NCI-H2196 (cell line): ENCODE results near the gene GFRA3.
"Not testable (repeated sequence)": the region's sequence is repeated elsewhere in the genome, so short reads cannot be mapped to it uniquely, and the experiment has no call there.

ENCODE experiments used
- DNase-seq: peaks from one replicate; lab custom pipeline; 2025; ENCODE audit not compliant: unreplicated experiment; lab: John Stamatoyannopoulos, UW

Gene GFRA3

DNA sequence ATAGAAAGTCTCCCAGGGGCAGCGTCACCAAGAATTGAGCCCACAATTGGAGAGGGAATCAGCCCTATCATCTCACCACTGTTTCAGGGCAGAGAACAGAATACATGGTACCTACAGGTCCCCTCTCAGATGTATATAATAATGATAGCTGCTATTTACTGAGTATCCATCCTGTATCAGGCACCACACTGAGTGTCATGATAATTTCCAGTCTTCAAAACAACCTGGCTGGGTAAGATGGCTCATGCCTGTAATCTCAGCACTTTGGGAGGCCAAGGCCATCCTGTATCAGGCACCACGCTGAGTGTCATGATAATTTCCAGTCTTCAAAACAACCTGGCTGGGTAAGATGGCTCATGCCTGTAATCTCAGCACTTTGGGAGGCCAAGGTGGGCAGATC lies 26.6 kb downstream of the GFRA3 start:
- not testable (repeated sequence) for DNase-seq

DNA sequence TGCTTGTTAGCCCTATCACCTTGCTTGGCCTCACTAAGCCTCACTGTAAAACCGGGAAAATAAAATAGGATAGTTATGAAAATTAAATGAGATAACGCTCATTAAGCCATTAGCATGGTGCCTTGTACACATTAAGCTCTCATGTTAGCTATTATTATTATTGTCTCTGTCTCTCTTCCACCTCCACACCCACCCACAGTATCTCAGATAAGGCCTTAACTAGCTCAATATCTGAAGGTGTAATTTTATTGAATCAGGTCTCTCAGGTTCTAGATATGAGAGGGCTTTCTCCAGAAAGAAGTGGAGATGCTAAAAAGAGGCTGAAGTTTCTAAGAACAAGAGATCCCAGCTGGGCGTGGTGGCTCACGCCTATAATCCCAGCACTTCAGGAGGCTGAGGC lies 27.6 kb downstream of the GFRA3 start:
- DNase-seq, result no peak

DNA sequence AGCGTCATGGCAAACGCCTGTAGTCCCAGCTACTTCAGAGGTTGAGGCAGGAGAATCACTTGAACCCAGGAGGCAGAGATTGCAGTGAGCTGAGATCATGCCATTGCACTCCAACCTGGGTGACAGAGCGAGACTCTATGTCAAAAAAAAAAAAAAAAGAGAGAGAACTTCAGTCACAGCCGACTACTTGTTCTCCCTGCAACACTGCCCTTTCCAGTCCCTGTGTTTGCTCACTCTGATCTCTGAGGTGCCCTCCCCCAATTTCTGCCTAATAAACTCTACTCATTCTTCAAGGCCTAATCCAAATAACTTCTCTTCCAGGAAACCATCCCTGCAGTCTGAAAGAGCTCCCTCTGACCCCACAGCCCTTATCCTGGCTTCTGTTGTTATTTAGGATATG lies 28.1 kb downstream of the GFRA3 start:
- no peak for DNase-seq

DNA sequence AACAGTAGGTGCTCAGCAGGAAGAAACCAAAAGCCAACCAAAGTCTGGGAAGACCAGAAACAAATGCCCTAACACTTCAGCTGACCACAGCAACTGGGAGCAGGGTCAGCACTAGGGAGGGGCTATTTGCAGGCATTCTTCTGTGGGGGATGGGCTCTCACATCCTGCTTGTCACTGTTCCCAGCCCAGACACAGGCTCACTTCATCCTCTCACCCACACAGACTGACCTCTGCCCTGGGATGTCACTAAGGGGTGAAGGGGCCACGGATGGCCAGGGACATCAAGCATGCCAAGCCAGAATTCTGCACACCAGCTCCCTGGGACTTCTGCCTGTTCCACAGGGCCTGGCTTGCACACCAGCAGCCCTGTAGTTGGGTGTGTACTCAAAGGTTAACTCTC lies 28.7 kb downstream of the GFRA3 start:
- DNase-seq, result no peak

DNA sequence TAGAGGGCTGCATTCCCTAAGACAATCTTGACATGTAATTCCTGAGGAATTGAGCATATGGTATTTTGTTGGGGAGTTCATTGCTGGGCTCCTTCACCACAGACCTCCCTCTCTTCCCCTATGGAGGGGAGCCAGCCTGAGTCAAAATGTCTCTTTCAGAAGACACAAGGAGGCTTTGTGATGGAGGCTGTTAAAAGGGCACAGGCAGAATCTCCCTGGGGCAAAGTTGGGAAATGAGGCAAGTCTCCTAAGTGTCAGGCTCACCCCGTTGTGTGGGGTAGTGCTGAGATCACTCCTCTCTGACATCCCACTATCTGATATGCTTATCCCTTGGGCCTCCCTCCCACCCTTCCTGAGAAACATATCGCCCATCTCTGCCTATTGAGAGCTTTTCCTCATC lies 30.6 kb downstream of the GFRA3 start:
- DNase-seq, result no peak

DNA sequence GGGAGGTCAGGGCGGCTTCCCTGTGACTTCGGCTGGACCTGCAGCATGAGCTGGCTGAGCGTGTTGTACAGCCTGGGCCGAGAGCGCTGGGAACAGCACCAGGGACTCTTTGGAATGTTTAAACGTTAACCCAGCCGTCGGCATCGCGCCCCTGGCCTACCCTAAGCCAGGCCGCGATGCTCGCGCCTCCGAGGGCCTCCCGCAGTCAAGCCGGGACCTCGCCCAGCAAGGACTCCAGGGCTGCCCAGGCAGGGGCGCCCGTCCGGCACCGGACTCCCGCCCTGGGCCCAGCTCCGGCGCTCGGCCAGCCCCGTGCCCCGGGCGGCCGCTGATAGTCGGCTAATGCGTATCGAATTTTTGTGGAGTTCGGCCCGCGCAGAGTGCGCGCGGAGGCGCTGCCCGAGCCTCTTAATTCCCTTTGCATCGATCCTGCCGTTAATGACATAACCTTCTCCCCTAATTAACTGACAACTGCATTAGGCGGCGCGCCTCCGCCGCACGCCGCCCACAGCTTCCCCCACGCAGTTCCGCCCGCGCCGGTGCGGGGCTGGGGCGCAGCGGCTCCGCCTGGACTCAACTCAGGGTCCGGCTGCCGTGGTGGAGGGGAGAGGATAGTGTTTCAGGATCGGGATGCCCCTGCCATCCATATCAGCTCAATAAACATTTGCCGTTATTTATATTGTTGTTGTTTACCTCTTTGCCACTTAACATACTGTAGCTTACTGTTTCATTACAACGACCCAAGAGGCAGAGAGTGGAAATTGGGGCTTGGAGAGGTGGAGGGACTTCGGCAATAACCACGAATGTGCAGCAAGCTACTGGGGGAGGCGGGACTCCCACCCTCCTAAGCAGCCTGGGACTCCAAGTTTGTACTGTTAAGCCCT lies 32.5 kb downstream of the GFRA3 start:
- no peak for DNase-seq

DNA sequence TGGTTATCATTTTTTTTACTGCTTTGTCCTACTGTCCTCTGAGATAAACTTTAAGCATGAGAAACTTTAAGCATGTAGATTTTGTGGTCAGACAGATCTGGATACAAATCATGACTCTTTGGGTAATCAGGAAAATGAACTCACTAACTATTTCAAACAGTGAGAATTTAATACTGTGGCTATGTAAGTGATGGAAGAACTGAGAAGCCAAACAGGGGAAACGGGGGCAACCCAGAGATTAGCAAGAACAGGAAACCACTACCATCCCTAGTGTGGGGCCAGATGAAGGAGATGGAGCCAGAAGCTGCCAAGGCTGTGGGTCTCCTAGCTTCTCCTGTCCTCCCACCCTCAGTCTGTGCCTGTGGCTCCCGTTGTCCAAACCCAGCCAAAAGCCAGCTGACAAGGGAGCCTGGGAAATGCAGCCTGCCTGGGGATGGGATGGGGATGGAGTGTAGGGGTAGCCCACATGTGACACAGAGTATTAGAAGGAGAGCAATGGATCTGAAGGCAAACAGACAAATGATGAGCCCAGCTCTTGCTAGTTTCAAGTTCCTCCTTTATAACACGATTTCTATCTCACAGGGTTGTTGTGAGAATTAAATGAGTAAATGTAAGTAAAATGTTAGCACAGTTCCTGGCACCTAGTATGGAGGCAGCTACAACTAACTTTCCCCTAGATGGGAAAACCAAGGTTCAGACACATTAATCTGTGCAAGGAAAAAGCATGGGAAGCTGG lies 33.6 kb downstream of the GFRA3 start:
- no peak for DNase-seq

DNA sequence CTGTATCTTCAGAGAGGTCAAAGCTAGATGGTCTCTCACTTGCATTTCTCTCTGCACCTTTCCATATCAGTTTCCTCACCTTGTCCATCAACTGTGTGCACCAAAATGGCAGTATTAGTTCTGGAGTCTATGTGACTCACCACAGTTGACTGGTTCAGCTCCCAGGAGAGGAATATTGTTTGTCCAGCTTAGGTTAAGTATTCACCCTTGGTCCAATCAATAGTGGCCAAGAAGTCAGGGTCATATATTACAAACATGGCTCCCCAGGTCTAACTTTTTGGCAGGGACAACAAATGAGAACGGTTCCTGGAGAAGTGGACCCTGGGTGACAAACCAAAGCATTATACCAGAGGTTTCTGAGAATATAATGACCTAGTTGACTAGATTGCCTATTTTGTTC lies 36.4 kb downstream of the GFRA3 start:
- DNase-seq, result no peak

DNA sequence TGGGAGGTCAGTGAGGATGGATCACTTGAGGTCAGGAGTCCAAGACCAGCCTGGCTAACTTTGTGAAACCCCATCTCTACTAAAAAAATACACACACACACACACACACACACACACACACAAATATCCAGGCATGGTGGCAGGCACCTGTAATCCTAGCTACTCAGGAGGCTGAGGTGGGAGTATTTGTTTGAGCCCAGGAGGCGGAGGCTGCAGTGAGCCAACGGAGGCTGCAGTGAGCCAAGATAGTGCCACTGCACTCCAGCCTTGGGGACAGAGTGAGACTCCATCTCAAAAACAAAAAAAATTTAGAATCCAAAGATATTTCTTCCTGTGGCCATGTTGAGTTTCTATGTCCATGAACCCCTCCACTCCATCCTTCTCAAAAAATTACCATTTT lies 39.8 kb downstream of the GFRA3 start:
- DNase-seq, result no peak

DNA sequence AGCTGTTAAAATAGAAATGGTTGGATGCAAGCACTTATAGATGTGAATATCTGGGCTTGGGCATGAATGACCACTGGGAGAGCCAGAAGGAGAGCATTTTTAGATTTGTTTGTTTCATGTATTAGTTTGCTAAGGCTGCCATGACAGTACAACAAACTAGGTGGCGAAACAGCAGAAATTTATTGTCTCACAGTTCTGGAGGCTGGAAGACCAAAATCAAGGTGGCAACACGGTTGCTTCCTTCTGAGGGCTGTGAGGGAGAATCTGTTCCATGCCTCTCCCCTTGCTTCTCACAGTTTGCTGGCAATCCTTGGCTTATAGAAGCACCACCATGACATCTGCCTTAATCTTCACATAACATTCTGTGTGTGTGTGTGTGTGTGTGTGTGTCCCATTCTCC lies 41.1 kb downstream of the GFRA3 start:
- no peak for DNase-seq

DNA sequence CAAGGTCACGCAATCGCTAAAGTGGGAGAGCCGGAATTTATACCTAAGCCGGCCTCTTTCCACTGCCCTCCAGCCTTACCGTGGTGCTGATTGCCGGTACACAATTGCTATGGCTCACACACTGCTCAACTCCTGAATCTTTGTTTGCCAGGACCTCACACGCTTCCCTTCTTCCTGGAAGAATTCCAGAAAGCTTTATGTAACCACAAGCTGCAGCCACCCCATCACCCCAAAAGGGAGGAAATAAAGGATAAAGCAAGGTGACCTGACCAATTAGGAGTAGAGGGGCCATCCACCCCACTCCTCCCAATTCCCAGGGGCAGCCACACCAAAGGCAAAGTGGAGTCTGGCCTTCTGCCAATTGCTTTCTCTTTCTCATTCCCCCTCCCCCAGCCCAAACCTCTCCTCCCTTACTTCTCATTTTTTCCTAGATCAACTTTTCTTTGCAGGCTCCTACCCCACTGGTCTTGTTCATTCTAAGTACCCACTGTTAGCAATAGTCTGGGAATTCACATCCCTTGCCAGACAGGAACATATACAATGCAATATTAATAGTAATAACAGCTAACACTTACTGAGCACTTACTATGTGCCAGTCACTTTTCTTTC lies 43.3 kb downstream of the GFRA3 start:
- peak; percentile 62 for DNase-seq

DNA sequence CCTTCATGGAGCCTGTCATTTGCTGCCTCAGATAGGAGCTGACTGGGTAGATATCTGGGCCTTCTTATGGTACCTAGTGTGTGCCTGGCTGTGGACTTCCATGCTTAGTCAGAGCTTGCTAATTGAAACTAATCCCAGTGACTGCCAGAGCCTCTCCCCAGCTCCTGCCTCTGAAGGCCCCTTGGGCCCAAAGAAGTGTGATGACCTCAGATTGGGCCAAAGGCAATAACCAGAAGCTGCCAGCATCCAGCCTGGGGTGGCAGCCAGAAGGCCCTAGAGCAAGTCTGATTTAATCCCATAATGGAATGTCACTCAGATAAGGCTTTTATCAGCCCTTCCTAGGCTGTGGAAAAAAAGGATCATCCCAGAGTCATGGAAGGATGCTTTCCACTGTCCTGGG lies 44.2 kb downstream of the GFRA3 start:
- no peak for DNase-seq

DNA sequence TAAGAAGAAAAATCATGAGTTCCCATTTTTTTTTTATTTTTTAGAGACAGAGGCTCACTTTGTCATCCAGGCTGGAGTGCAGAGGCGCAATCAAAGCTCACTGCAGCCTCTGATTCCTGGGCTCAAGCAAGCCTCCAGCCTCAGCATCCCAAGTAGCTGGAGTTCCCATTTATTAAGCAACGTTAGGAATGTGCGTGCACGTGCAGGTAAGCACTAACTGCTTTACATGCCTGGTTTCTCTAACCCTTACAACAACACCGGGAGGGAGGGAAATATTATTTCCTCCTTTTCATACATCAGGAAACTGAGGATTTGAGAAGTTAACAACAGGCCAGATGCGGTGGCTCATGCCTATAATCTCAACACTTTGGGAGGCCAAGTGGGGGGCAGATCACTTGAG lies 45.0 kb downstream of the GFRA3 start:
- DNase-seq, result no peak

DNA sequence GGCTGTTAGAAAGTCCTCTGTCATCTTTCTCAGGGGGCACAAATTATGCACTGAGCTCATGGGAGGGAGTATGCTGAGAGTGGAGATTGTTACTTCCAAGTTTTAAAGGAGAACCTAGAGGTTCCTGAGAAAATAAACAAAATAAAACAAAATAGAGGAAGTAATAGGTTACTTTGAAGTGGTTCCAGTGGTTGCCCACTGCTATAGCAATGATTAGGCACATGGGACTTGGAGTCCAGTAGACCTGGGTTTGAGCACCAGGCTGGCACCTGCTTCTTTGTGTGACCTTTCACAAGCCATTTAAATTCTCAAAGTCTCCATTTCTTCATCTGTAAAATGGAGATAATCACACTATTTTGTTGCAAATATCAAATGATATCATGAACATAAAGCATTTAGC lies 47.5 kb downstream of the GFRA3 start:
- no peak for DNase-seq

DNA sequence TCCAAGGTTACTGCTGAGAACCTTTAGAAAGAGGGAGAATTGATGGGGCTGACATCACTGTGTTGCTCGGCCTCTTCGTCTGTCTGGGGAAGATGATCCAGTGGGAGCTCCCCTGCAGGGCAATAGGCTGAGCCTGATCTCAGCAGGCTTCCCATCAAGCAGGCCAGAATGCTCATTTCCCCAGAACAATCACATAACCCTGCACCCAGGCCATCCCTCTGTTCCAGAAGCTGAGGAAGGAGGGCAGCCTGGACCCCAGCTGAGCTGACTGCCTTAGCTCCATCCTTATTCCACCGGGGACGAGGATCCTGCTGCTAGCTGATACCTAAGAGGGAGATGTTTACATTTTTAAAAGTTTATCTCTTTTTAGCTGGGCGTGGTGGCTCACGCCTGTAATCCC lies 49.7 kb downstream of the GFRA3 start:
- DNase-seq, result no peak

DNA sequence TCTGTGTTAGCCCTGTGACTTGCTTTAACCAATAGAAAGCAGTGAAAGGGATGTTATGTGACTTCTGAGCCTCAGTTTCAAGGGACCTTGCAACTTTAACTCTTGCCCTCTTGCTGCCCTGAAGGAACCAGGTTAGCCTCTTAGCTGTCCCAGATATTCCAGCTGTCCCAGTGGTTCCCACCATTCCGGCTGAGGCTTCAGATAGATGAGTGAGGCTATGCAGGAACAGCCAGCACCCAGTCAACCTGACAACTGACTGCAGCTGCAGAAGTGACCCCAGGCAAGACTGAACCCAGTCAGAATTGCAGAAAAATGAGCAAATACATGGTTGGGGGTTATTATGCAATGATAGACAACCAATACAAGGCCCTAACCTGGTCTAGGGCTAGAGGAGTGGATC lies 50.9 kb downstream of the GFRA3 start:
- no peak for DNase-seq

DNA sequence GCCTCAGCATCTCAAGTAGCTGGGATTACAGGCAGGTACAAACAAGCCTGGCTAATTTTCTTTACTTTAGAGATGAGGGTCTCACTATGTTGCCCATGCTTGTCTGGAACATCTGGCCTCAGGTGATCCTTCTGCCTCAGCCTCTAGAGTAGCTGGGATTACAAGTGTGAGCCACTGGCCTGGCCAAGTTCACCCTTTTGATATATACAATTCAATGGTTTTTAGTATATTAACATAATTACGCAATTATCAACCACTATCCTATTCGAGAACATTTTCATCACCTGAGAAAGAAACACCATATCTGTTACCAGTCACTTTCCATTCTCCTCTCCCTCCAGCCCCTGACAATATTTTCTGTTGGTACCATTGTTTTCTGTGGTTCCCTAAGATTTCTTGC lies 57.6 kb downstream of the GFRA3 start:
- no peak for DNase-seq

DNA sequence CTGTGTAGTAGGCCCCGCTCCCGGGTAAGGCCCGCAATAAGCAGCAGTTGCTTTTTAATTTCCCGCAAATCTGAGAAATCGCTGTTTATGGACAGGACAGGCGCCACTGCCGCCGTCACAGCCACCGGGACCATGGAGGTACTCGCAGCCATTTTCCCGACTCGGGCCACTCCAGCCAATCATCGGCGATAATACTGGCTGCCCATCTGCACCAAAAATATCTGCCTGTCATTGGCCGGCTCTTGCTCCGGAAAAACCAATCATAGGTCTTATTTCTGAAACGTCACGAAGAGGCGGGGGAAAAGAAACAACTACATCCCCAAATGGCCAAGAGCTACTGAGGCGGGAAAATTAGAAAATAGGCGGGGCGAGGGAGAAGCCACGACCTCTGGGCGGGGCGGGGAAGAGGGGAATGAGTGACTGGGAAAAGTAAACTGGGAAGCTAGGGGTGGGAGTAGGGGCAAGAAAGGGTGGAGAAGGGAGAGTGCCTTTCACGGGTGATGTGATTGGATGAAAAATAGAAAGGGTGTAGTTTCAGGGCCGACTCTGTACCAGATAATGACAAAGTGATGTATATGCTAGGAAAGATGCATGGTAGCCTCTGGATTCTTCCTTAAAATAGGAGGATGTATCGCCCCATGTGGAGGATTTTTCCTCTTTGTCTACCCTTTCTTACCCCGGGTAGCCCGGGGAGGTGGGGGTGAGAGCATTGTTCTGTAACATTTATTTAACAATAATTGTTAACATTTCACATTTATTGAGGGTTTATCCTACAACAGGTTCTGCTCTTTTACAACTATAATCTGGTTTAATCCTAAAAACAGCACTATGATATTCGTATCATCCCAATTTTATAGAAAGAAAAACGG lies 61.0 kb downstream of the GFRA3 start, which contains the start of gene CDC23:
TSS of gene CDC23 (minus strand) at position 163 of the 869 bp plus-strand sequence. CDS start at position 152, 11 bp downstream.
- DNase-seq, result peak; percentile 98

DNA sequence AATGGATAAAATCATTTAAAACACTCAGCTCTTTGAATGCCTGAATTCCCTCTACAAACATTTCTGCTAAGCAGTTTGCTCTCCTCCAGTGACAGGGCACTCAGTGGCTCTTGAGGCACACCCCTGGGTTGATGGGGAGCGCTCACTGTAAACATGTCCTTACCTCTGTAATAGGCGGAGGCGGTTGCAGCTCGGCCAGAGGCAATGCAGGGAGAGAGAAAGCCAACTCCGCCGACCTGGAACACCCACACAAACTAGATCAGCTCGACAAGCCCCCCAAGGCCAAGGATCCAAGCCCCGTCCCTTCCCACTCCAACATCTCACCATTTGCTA lies 61.6 kb downstream of the GFRA3 start:
- no peak for DNase-seq

DNA sequence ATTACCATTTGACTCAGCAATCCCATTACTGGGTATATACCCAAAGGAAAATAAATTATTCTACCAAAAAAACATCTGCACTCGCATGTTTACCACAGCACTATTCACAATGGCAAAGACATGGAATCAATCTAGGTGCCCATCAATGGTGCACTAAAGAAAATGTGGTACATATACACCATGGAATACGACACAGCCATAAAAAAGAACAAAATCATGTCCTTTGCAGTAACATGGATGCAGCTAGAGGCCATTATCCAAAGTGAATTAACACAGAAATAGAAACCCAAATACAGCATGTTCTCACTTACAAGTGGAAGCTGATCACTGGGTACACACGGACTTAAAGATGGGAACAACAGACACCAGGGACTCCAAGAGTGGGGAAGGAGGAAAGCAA lies 63.4 kb downstream of the GFRA3 start:
- DNase-seq, result no peak
